Astrocyte of the spinal cord (primary cell): ENCODE results near the gene RUNDC3A.

Experiments used
- DNase-seq: peaks from one replicate; pipeline ENCODE4 v3.0.0; 2011; ENCODE audit warnings: low read depth, low spot score
- H3K4me3 ChIP-seq: 2 replicates; pipeline ENCODE4 v1.5.1; 2011; ENCODE audit warnings: low read depth, mild to moderate bottlenecking, low read length, moderate library complexity
- CTCF ChIP-seq: IDR thresholded peaks from 2 replicates; pipeline ENCODE4 v1.5.1; 2012; ENCODE audit warnings: low read depth, mild to moderate bottlenecking, low read length, inconsistent platforms
- in situ Hi-C: cut with HindIII; loops from 2 replicates; pipeline ENCODE4 v1.10.0; 2017; ENCODE audit warnings: low sequenced_read_pairs

Gene RUNDC3A

GRCh38 chr17:44304651-44305050, 3.8 kb upstream of the RUNDC3A start:
- no peak for TF ChIP-seq CTCF
- H3K4me3 ChIP-seq, result no peak overlapping the region
- in situ Hi-C loops, result no loop called here
- DNase-seq, result no peak

GRCh38 chr17:44307387-44308186, 814 bp upstream of the RUNDC3A start:
- H3K4me3 ChIP-seq, result no peak overlapping the region
- in situ Hi-C loops, result no loop called here
- TF ChIP-seq CTCF, result no peak
- DNase-seq, result no peak

GRCh38 chr17:44308865-44309264, 464 bp downstream of the RUNDC3A start:
- DNase-seq, result no peak
- in situ Hi-C loops, result no loop called here
- no peak for TF ChIP-seq CTCF
- no peak overlapping the region for H3K4me3 ChIP-seq

GRCh38 chr17:44309472-44309871, 1.1 kb downstream of the RUNDC3A start:
- H3K4me3 ChIP-seq, result no peak overlapping the region
- no peak for DNase-seq
- no peak for TF ChIP-seq CTCF
- in situ Hi-C loops, result no loop called here

GRCh38 chr17:44310188-44310587, 1.8 kb downstream of the RUNDC3A start:
- TF ChIP-seq CTCF, result no peak
- in situ Hi-C loops, result no loop called here
- no peak for DNase-seq
- no peak overlapping the region for H3K4me3 ChIP-seq

GRCh38 chr17:44310609-44311376, 2.4 kb downstream of the RUNDC3A start:
- in situ Hi-C loops, result no loop called here
- TF ChIP-seq CTCF, result no peak
- no peak for DNase-seq
- no peak overlapping the region for H3K4me3 ChIP-seq
